Measurements from ENCODE around the gene GABRG3. TPM values are rescaled to one million over a fixed set of nuclear protein-coding genes. Genes with fewer than 3 reads are reported as not detected.
A peak's percentile ranks its signal among the peaks of the same experiment; 100 is the strongest.

GABRG3 gene
- total RNA-seq, 1 donor from 2014 or later = not detected

DNA sequence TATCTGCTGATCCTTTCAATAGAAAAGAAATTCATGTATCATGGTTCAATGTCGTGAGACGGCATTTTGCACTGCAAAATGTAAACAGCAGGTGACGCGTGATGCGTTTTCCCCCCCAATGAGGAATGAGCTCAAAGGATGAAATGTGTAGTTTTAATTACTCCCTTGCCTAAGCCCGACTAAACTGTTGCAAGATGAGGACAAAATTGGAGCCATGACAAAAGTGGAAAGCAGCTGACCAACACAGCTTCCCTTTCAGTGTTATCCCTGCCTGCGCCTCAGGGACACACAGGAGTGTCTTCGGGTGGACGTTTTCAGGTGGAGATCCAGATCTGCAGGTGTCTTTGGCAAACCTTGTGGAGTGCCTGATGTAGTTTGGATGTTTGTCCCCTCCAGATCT lies 92.0 kb downstream of the GABRG3 start:
- Histone ChIP-seq H3K27me3 (ENCODE audit: control insufficient read depth, insufficient read depth, low read length) (no peaks in the 10 kb centered on the region), H3K36me3 (ENCODE audit: control insufficient read depth, insufficient read depth, low read length) (no peaks in the 10 kb centered on the region), H3K4me3 (ENCODE audit: low read depth, low read length) (no peak overlapping the region)
- TF ChIP-seq, protein P1, sequence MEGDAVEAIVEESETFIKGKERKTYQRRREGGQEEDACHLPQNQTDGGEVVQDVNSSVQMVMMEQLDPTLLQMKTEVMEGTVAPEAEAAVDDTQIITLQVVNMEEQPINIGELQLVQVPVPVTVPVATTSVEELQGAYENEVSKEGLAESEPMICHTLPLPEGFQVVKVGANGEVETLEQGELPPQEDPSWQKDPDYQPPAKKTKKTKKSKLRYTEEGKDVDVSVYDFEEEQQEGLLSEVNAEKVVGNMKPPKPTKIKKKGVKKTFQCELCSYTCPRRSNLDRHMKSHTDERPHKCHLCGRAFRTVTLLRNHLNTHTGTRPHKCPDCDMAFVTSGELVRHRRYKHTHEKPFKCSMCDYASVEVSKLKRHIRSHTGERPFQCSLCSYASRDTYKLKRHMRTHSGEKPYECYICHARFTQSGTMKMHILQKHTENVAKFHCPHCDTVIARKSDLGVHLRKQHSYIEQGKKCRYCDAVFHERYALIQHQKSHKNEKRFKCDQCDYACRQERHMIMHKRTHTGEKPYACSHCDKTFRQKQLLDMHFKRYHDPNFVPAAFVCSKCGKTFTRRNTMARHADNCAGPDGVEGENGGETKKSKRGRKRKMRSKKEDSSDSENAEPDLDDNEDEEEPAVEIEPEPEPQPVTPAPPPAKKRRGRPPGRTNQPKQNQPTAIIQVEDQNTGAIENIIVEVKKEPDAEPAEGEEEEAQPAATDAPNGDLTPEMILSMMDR (IDR thresholded peaks at IDR 0.05; ENCODE audit: insufficient read depth, low read length, severe bottlenecking) = no peak
- DNase-seq (ENCODE audit: low read depth) (no peak), FAIRE-seq (no peak)

DNA sequence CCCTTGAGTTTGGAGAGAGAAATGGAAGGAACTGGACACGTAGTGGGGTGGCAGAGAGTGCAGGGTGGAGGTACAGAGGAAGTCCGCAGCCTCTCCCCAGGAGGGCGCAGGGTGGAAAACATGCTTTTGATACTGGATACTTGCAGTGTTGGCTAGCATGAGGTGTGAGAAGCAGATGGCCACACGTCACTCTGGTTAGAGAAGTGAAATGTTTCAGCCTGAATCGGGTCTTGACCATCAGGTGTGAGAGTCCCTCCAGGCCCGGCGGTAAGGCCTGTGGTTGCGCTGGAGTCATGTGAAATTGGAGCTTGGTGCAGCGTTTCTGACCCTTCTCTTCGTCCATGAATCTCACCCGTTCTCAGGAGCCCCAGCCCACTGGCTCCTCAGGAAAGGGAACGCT lies 93.1 kb downstream of the GABRG3 start:
- H3K36me3 ChIP-seq (ENCODE audit: control insufficient read depth, insufficient read depth, low read length) = no peaks in the 10 kb centered on the region
- H3K27me3 ChIP-seq (ENCODE audit: control insufficient read depth, insufficient read depth, low read length) = no peaks in the 10 kb centered on the region
- TF ChIP-seq, protein P1 (IDR thresholded peaks at IDR 0.05; ENCODE audit: insufficient read depth, low read length, severe bottlenecking) = no peak
- peak; percentile 40 for FAIRE-seq
- DNase-seq (ENCODE audit: low read depth) = no peak
- H3K4me3 ChIP-seq (ENCODE audit: low read depth, low read length) = no peak overlapping the region

DNA sequence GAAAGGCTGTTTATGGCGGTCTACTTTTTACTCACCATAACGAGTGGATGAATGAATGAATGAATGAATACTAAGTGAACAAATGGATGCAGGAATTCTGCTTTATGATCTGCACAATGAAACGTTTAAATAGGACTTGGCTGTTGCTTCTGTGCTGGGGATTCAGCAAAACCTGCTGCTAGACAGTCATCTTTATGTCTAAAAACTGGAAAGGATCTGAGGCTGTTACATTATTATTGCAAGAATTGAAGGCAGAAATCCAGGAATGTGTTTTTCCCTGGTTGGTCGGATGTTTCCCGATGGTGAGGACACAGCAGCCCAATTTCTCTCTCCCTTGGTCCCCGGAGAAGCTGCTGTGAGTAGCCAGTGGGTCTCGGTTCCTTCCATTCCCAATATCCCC lies 94.2 kb downstream of the GABRG3 start:
- TF ChIP-seq, protein P1 (IDR thresholded peaks at IDR 0.05; ENCODE audit: insufficient read depth, low read length, severe bottlenecking) = no peak
- H3K4me3 ChIP-seq (ENCODE audit: low read depth, low read length) = no peak overlapping the region
- no peaks in the 10 kb centered on the region for H3K36me3 ChIP-seq (ENCODE audit: control insufficient read depth, insufficient read depth, low read length)
- no peak for FAIRE-seq
- H3K27me3 ChIP-seq (ENCODE audit: control insufficient read depth, insufficient read depth, low read length) = no peaks in the 10 kb centered on the region
- no peak for DNase-seq (ENCODE audit: low read depth)

DNA sequence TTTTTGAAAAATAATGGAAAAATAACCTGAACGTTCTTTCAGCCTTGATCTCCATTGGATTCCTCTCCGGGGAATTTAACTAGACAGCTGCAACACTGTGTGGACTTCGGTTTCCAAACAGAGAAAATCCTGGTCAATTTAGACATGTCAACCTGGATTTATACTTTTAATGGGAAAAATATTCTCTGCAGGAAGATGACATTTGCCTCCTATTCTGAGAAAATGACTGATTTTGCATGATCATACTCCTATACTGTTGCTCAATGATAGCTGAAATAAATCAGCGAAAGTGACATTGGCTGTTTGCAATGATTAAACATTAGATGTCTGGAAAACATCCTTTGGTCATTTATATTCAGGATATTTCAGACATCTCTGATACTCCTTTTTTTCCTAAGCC lies 94.8 kb downstream of the GABRG3 start:
- H3K36me3 ChIP-seq (ENCODE audit: control insufficient read depth, insufficient read depth, low read length) = no peaks in the 10 kb centered on the region
- TF ChIP-seq, protein P1 (IDR thresholded peaks at IDR 0.05; ENCODE audit: insufficient read depth, low read length, severe bottlenecking) = no peak
- H3K4me3 ChIP-seq (ENCODE audit: low read depth, low read length) = no peak overlapping the region
- H3K27me3 ChIP-seq (ENCODE audit: control insufficient read depth, insufficient read depth, low read length) = no peaks in the 10 kb centered on the region
- no peak for DNase-seq (ENCODE audit: low read depth)
- FAIRE-seq = no peak

DNA sequence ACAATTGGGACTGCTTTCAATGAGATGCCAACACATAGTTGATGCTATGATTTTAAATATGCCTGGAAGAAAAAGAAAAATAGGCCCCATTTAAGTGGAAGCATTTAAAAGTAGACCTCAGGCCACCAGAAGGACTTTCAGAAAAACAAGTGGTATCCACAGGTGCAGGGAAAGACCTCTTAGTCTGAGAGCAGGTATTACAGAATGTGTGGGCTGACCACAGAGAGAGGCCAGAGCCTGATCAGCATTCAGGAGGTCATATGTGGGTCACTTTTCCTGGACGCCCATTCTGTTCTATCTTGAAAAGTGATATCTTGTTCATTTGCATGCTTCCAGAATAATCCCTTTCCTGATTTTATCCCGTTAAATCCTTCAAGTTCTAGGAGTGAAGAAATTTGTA lies 95.5 kb downstream of the GABRG3 start:
- no peaks in the 10 kb centered on the region for H3K27me3 ChIP-seq (ENCODE audit: control insufficient read depth, insufficient read depth, low read length)
- no peak for DNase-seq (ENCODE audit: low read depth)
- TF ChIP-seq, protein P1 (IDR thresholded peaks at IDR 0.05; ENCODE audit: insufficient read depth, low read length, severe bottlenecking) = no peak
- no peak for FAIRE-seq
- no peaks in the 10 kb centered on the region for H3K36me3 ChIP-seq (ENCODE audit: control insufficient read depth, insufficient read depth, low read length)
- no peak overlapping the region for H3K4me3 ChIP-seq (ENCODE audit: low read depth, low read length)

DNA sequence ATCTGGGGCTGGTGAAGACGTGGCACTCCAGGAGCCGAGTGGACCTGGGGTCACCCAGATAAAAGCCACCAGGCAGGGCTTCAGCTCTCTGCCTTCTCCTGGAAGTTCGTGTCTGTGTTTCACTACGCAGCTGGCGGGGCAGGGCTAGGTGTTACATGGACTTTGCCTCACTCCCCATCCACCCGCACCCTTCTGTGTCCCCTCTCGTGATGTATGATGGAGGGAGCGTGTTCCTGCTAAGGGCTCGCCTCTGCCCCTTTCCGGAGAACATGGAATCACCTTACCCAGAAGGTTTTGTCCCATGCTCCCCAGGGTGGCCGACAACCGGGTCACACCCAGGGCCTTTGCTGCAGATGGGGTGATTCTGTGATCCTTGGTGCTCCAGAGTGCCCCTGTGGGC lies 96.2 kb downstream of the GABRG3 start:
- DNase-seq (ENCODE audit: low read depth) (no peak), FAIRE-seq (no peak)
- H3K36me3 ChIP-seq (ENCODE audit: control insufficient read depth, insufficient read depth, low read length) = no peaks in the 10 kb centered on the region
- H3K27me3 ChIP-seq (ENCODE audit: control insufficient read depth, insufficient read depth, low read length) = no peaks in the 10 kb centered on the region
- TF ChIP-seq, protein P1 (IDR thresholded peaks at IDR 0.05; ENCODE audit: insufficient read depth, low read length, severe bottlenecking) = no peak
- no peak overlapping the region for H3K4me3 ChIP-seq (ENCODE audit: low read depth, low read length)
